Measurements from ENCODE around the gene FOXO1.

FOXO1 gene

GRCh38 chr13:40579535-40579934 is 86.9 kb downstream of the FOXO1 start:
- Histone ChIP-seq H3K9me3 (ENCODE audit: control insufficient read depth, low read length) (no peaks in the 10 kb centered on the region), H3K27me3 (ENCODE audit: control insufficient read depth, insufficient read depth, low read length) (no peaks in the 10 kb centered on the region), H3K9ac (ENCODE audit: low read length) (no peak overlapping the region), H3K36me3 (ENCODE audit: control insufficient read depth, insufficient read depth, low read length) (no peaks in the 10 kb centered on the region), H3K4me3 (ENCODE audit: low read length) (no peak overlapping the region), H3K4me1 (ENCODE audit: control insufficient read depth, insufficient read depth, low read length) (peaks cover 10% of the 10 kb centered on the region)

- H3K4me3 ChIP-seq (ENCODE audit: low read length), result no peak overlapping the region
- H3K9me3 ChIP-seq (ENCODE audit: control insufficient read depth, low read length), result no peaks in the 10 kb centered on the region
- H3K9ac ChIP-seq (ENCODE audit: low read length), result no peak overlapping the region
- no peaks in the 10 kb centered on the region for H3K27me3 ChIP-seq (ENCODE audit: control insufficient read depth, insufficient read depth, low read length)
- no peaks in the 10 kb centered on the region for H3K36me3 ChIP-seq (ENCODE audit: control insufficient read depth, insufficient read depth, low read length)
- peaks cover 10% of the 10 kb centered on the region for H3K4me1 ChIP-seq (ENCODE audit: control insufficient read depth, insufficient read depth, low read length)
Observed at GRCh38 chr13:40578055-40578454, 88.4 kb downstream of the FOXO1 start.

GRCh38 chr13:40576369-40576768 is 90.1 kb downstream of the FOXO1 start:
- no peak overlapping the region for H3K4me3 ChIP-seq (ENCODE audit: low read length)

GRCh38 chr13:40572961-40573360 is 93.5 kb downstream of the FOXO1 start:
- Histone ChIP-seq H3K9ac (ENCODE audit: low read length) (no peak overlapping the region), H3K4me3 (ENCODE audit: low read length) (no peak overlapping the region), H3K36me3 (ENCODE audit: control insufficient read depth, insufficient read depth, low read length) (no peaks in the 10 kb centered on the region), H3K9me3 (ENCODE audit: control insufficient read depth, low read length) (no peaks in the 10 kb centered on the region), H3K27me3 (ENCODE audit: control insufficient read depth, insufficient read depth, low read length) (no peaks in the 10 kb centered on the region), H3K4me1 (ENCODE audit: control insufficient read depth, insufficient read depth, low read length) (peaks cover 4% of the 10 kb centered on the region)

More at GRCh38 chr13:40576369-40576768, 90.1 kb downstream of the FOXO1 start:
- Histone ChIP-seq H3K9me3 (ENCODE audit: control insufficient read depth, low read length) (no peaks in the 10 kb centered on the region), H3K27me3 (ENCODE audit: control insufficient read depth, insufficient read depth, low read length) (no peaks in the 10 kb centered on the region), H3K36me3 (ENCODE audit: control insufficient read depth, insufficient read depth, low read length) (no peaks in the 10 kb centered on the region), H3K9ac (ENCODE audit: low read length) (no peak overlapping the region), H3K4me1 (ENCODE audit: control insufficient read depth, insufficient read depth, low read length) (peaks cover 10% of the 10 kb centered on the region)

- Histone ChIP-seq H3K36me3 (ENCODE audit: control insufficient read depth, insufficient read depth, low read length) (no peaks in the 10 kb centered on the region), H3K9me3 (ENCODE audit: control insufficient read depth, low read length) (no peaks in the 10 kb centered on the region), H3K4me3 (ENCODE audit: low read length) (no peak overlapping the region), H3K9ac (ENCODE audit: low read length) (no peak overlapping the region), H3K4me1 (ENCODE audit: control insufficient read depth, insufficient read depth, low read length) (peaks cover 4% of the 10 kb centered on the region), H3K27me3 (ENCODE audit: control insufficient read depth, insufficient read depth, low read length) (no peaks in the 10 kb centered on the region)
Observed at GRCh38 chr13:40571338-40571963, 95.0 kb downstream of the FOXO1 start.

- Histone ChIP-seq H3K4me3 (ENCODE audit: low read length) (no peak overlapping the region), H3K27me3 (ENCODE audit: control insufficient read depth, insufficient read depth, low read length) (no peaks in the 10 kb centered on the region), H3K4me1 (ENCODE audit: control insufficient read depth, insufficient read depth, low read length) (peaks cover 4% of the 10 kb centered on the region), H3K36me3 (ENCODE audit: control insufficient read depth, insufficient read depth, low read length) (no peaks in the 10 kb centered on the region), H3K9ac (ENCODE audit: low read length) (no peak overlapping the region), H3K9me3 (ENCODE audit: control insufficient read depth, low read length) (no peaks in the 10 kb centered on the region)
Observed at GRCh38 chr13:40570930-40571329, 95.5 kb downstream of the FOXO1 start.

GRCh38 chr13:40569024-40569350 is 97.5 kb downstream of the FOXO1 start:
- Histone ChIP-seq H3K36me3 (ENCODE audit: control insufficient read depth, insufficient read depth, low read length) (no peaks in the 10 kb centered on the region), H3K4me1 (ENCODE audit: control insufficient read depth, insufficient read depth, low read length) (peaks cover 4% of the 10 kb centered on the region), H3K9ac (ENCODE audit: low read length) (no peak overlapping the region), H3K4me3 (ENCODE audit: low read length) (no peak overlapping the region), H3K27me3 (ENCODE audit: control insufficient read depth, insufficient read depth, low read length) (no peaks in the 10 kb centered on the region), H3K9me3 (ENCODE audit: control insufficient read depth, low read length) (no peaks in the 10 kb centered on the region)

- H3K4me1 ChIP-seq (ENCODE audit: control insufficient read depth, insufficient read depth, low read length), result peaks cover 4% of the 10 kb centered on the region
- H3K9ac ChIP-seq (ENCODE audit: low read length), result no peak overlapping the region
- no peaks in the 10 kb centered on the region for H3K27me3 ChIP-seq (ENCODE audit: control insufficient read depth, insufficient read depth, low read length)
- no peak overlapping the region for H3K4me3 ChIP-seq (ENCODE audit: low read length)
- no peaks in the 10 kb centered on the region for H3K36me3 ChIP-seq (ENCODE audit: control insufficient read depth, insufficient read depth, low read length)
- H3K9me3 ChIP-seq (ENCODE audit: control insufficient read depth, low read length), result no peaks in the 10 kb centered on the region
Observed at GRCh38 chr13:40568246-40569023, 98.0 kb downstream of the FOXO1 start.

- peaks cover 4% of the 10 kb centered on the region for H3K4me1 ChIP-seq (ENCODE audit: control insufficient read depth, insufficient read depth, low read length)
- no peak overlapping the region for H3K9ac ChIP-seq (ENCODE audit: low read length)
- H3K27me3 ChIP-seq (ENCODE audit: control insufficient read depth, insufficient read depth, low read length), result no peaks in the 10 kb centered on the region
Observed at GRCh38 chr13:40566811-40567210, 99.6 kb downstream of the FOXO1 start.

GRCh38 chr13:40565282-40566148 is 100.9 kb downstream of the FOXO1 start:
- Histone ChIP-seq H3K4me3 (ENCODE audit: low read length) (no peak overlapping the region), H3K27me3 (ENCODE audit: control insufficient read depth, insufficient read depth, low read length) (no peaks in the 10 kb centered on the region), H3K36me3 (ENCODE audit: control insufficient read depth, insufficient read depth, low read length) (no peaks in the 10 kb centered on the region), H3K9ac (ENCODE audit: low read length) (no peak overlapping the region), H3K9me3 (ENCODE audit: control insufficient read depth, low read length) (no peaks in the 10 kb centered on the region), H3K4me1 (ENCODE audit: control insufficient read depth, insufficient read depth, low read length) (peaks cover 4% of the 10 kb centered on the region)

More at GRCh38 chr13:40566811-40567210, 99.6 kb downstream of the FOXO1 start:
- Histone ChIP-seq H3K9me3 (ENCODE audit: control insufficient read depth, low read length) (no peaks in the 10 kb centered on the region), H3K36me3 (ENCODE audit: control insufficient read depth, insufficient read depth, low read length) (no peaks in the 10 kb centered on the region), H3K4me3 (ENCODE audit: low read length) (no peak overlapping the region)

GRCh38 chr13:40564342-40565001 is 102.0 kb downstream of the FOXO1 start:
- H3K4me3 ChIP-seq (ENCODE audit: low read length), result no peak overlapping the region
- H3K27me3 ChIP-seq (ENCODE audit: control insufficient read depth, insufficient read depth, low read length), result no peaks in the 10 kb centered on the region
- no peak overlapping the region for H3K9ac ChIP-seq (ENCODE audit: low read length)
- no peaks in the 10 kb centered on the region for H3K36me3 ChIP-seq (ENCODE audit: control insufficient read depth, insufficient read depth, low read length)
- H3K9me3 ChIP-seq (ENCODE audit: control insufficient read depth, low read length), result no peaks in the 10 kb centered on the region
- peaks cover 4% of the 10 kb centered on the region for H3K4me1 ChIP-seq (ENCODE audit: control insufficient read depth, insufficient read depth, low read length)
